Peyer's patch (tissue), 4 donors: ENCODE results near the gene SPATA9. TPM values are rescaled to one million over a fixed set of nuclear protein-coding genes. Genes with fewer than 3 reads are reported as not detected.

Experiments used
- DNase-seq, 3 donors: peaks; one replicate each; pipeline ENCODE4 v3.0.0-alpha.2; 2017 to 2019
- H3K27ac ChIP-seq, 4 donors: fragments of 200-600 bp; sonication (generic); one replicate each; pipeline ENCODE4 v1.5.1; 2016 to 2019
- H3K27me3 ChIP-seq, 2 donors: fragments of 200-600 bp; sonication (generic); one replicate each; pipeline ENCODE4 v1.5.1; 2019
- H3K36me3 ChIP-seq, 3 donors: fragments of 200-600 bp; sonication (generic); one replicate each; pipeline ENCODE4 v1.5.1; 2016 to 2019
- H3K4me1 ChIP-seq, 4 donors: fragments of 200-600 bp; sonication (generic); one replicate each; pipeline ENCODE4 v1.5.1; 2016 to 2019
- H3K4me3 ChIP-seq, 4 donors: fragments of 200-600 bp; sonication (generic); 1 replicate in 3 of 4; 2 replicates in 1 of 4; pipeline ENCODE4 v1.5.1; 2016 to 2019; ENCODE audit warnings: mild to moderate bottlenecking in 1 of 4
- H3K9me3 ChIP-seq, 4 donors: fragments of 200-600 bp; sonication (generic); one replicate each; pipeline ENCODE4 v1.5.1; 2016 to 2019; ENCODE audit warnings: mild to moderate bottlenecking in 1 of 4
- CTCF ChIP-seq, 6 experiments: fragments of 450-650 bp in 4 of 6; fragments of 200-600 bp in 2 of 6; sonication (generic) in 1 of 6; IDR thresholded peaks; one replicate each; pipeline ENCODE4 v1.5.1; 2017 to 2019; ENCODE audit warnings: antibody characterized with exemption in 6 of 6, mild to moderate bottlenecking in 3 of 6, moderate library complexity in 1 of 6
- POLR2A ChIP-seq, 2 donors: fragments of 450-650 bp; IDR thresholded peaks; one replicate each; pipeline ENCODE4 v1.5.1; 2017; ENCODE audit warnings: antibody characterized with exemption in 2 of 2, mild to moderate bottlenecking in 2 of 2, moderate library complexity in 2 of 2
- total RNA-seq, 4 donors: library from RNA; depleted of rRNA; stranded (reverse); fragments of >200 nt; gene quantifications; one replicate each; pipeline ENCODE4 v1.1.0, GENCODE V29; 2016

The SPATA9 gene
- total RNA-seq, 4 donors from 2014 or later, result not detected

GRCh38 chr5:95689680-95690079, 6.9 kb upstream of the SPATA9 start:
- Histone ChIP-seq H3K4me1 (no peaks in the 10 kb centered on the region), H3K36me3 (no peaks in the 10 kb centered on the region), H3K27me3 (peaks cover 0 to 3% of the 10 kb centered on the region in 2 donors), H3K27ac (no peak overlapping the region), H3K9me3 (no peaks in the 10 kb centered on the region), H3K4me3 (no peak overlapping the region)
- TF ChIP-seq POLR2A (IDR thresholded peaks at IDR 0.05), result no peak
- TF ChIP-seq CTCF (IDR thresholded peaks at IDR 0.05), result no peak
- DNase-seq, result no peak

GRCh38 chr5:95686651-95687050, 3.9 kb upstream of the SPATA9 start:
- H3K4me3 ChIP-seq, result no peak overlapping the region
- H3K9me3 ChIP-seq, result no peaks in the 10 kb centered on the region
- H3K36me3 ChIP-seq, result no peaks in the 10 kb centered on the region
- no peaks in the 10 kb centered on the region for H3K4me1 ChIP-seq
- DNase-seq, result no peak
- H3K27ac ChIP-seq, result no peak overlapping the region
- H3K27me3 ChIP-seq, result peaks cover 0 to 3% of the 10 kb centered on the region in 2 donors
- TF ChIP-seq POLR2A (IDR thresholded peaks at IDR 0.05) (no peak), CTCF (IDR thresholded peaks at IDR 0.05) (no peak)

GRCh38 chr5:95684361-95684760, 1.6 kb upstream of the SPATA9 start:
- no peak overlapping the region for H3K27ac ChIP-seq
- H3K36me3 ChIP-seq, result no peaks in the 10 kb centered on the region
- no peaks in the 10 kb centered on the region for H3K27me3 ChIP-seq
- no peaks in the 10 kb centered on the region for H3K4me1 ChIP-seq
- H3K9me3 ChIP-seq, result no peaks in the 10 kb centered on the region
- H3K4me3 ChIP-seq, result no peak overlapping the region
- DNase-seq, result no peak
- TF ChIP-seq CTCF (IDR thresholded peaks at IDR 0.05) (no peak), POLR2A (IDR thresholded peaks at IDR 0.05) (no peak)

- Histone ChIP-seq H3K36me3 (no peaks in the 10 kb centered on the region), H3K4me3 (no peak overlapping the region), H3K27ac (no peak overlapping the region), H3K9me3 (no peaks in the 10 kb centered on the region), H3K4me1 (no peaks in the 10 kb centered on the region), H3K27me3 (no peaks in the 10 kb centered on the region)
- DNase-seq, result no peak
- no peak for TF ChIP-seq CTCF (IDR thresholded peaks at IDR 0.05)
- no peak for TF ChIP-seq POLR2A (IDR thresholded peaks at IDR 0.05)
Measured at GRCh38 chr5:95673081-95673480, 9.7 kb downstream of the SPATA9 start.

GRCh38 chr5:95672641-95673040, 10.2 kb downstream of the SPATA9 start:
- no peak overlapping the region for H3K27ac ChIP-seq
- H3K27me3 ChIP-seq, result no peaks in the 10 kb centered on the region
- H3K9me3 ChIP-seq, result no peaks in the 10 kb centered on the region
- H3K4me3 ChIP-seq, result no peak overlapping the region
- no peaks in the 10 kb centered on the region for H3K36me3 ChIP-seq
- DNase-seq, result no peak
- no peaks in the 10 kb centered on the region for H3K4me1 ChIP-seq
- TF ChIP-seq CTCF (IDR thresholded peaks at IDR 0.05) (no peak), POLR2A (IDR thresholded peaks at IDR 0.05) (no peak)

GRCh38 chr5:95671826-95672225, 11.0 kb downstream of the SPATA9 start:
- no peaks in the 10 kb centered on the region for H3K36me3 ChIP-seq
- no peaks in the 10 kb centered on the region for H3K4me1 ChIP-seq
- no peak overlapping the region for H3K27ac ChIP-seq
- no peaks in the 10 kb centered on the region for H3K27me3 ChIP-seq
- DNase-seq, result no peak
- H3K4me3 ChIP-seq, result no peak overlapping the region
- no peak for TF ChIP-seq POLR2A (IDR thresholded peaks at IDR 0.05)
- no peak for TF ChIP-seq CTCF (IDR thresholded peaks at IDR 0.05)
- no peaks in the 10 kb centered on the region for H3K9me3 ChIP-seq
